Peyer's patch (tissue), 4 donors: ENCODE data around the gene PPP1R13L.

Experiments
- CTCF ChIP-seq, 6 experiments: fragments of 450-650 bp in 4 of 6; fragments of 200-600 bp in 2 of 6; sonication (generic) in 1 of 6; IDR thresholded peaks; one replicate each; pipeline ENCODE4 v1.5.1; 2017 to 2019; ENCODE audit warnings: antibody characterized with exemption in 6 of 6, mild to moderate bottlenecking in 3 of 6, moderate library complexity in 1 of 6
- POLR2A ChIP-seq, 2 donors: fragments of 450-650 bp; IDR thresholded peaks; one replicate each; pipeline ENCODE4 v1.5.1; 2017; ENCODE audit warnings: antibody characterized with exemption in 2 of 2, mild to moderate bottlenecking in 2 of 2, moderate library complexity in 2 of 2

GRCh38 chr19:45418802-45419201, 13.9 kb upstream of the PPP1R13L start:
- no peak for TF ChIP-seq CTCF (IDR thresholded peaks at IDR 0.05)
- no peak for TF ChIP-seq POLR2A (IDR thresholded peaks at IDR 0.05)
